ENCODE data around the gene CASP2. TPM values are rescaled to one million over a fixed set of nuclear protein-coding genes. Genes with fewer than 3 reads are reported as not detected.
A peak's percentile ranks its signal among the peaks of the same experiment; 100 is the strongest.
"Not testable (repeated sequence)": the region's sequence is repeated elsewhere in the genome, so short reads cannot be mapped to it uniquely, and the experiment has no call there.

The CASP2 gene
- total RNA-seq, 1 experiment from 2014 or later: 67.2 TPM

DNA sequence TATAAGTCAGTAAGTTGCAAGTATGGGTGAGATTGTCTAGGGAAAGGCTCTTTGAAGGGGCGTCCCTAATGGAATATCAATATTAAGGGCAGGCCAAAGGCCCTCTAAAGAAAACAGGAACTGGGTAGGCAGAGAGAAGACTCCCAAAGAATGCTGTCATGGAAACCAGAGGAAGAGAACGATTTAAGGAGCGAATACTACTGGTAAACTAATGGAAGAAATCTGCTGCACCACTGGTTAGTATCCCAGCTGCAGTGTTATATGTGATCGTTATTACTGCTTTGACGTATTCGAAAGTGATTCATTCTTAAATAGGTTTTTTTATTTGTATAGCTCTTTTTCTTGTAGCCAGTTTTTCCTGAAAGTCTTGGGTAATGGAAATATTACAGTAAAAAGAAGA is 1.3 kb downstream of the CASP2 start:
- intact Hi-C loops (cut with micrococcal nuclease; ENCODE audit: unreplicated experiment): loop anchor here (2.0 kb wide), 1 partner anchor 119 kb away; the partner anchor contains the start of gene EPHA1
- H3K79me2 ChIP-seq (ENCODE audit: low read depth): peaks cover 69% of the 10 kb centered on the region
- peaks cover 51% of the 10 kb centered on the region for H3K36me3 ChIP-seq (ENCODE audit: low read depth)
- BruUV-seq (replicated peaks): no TSS peak
- H3K9me3 ChIP-seq (ENCODE audit: insufficient read depth, low read depth): no peaks in the 10 kb centered on the region; the same call in 1 of the 2 replicates
- no peaks in the 10 kb centered on the region for H3K27me3 ChIP-seq (ENCODE audit: insufficient read depth, low read depth)
- DNase-seq: no peak
- ChIA-PET POLR2A (ENCODE audit: unreplicated experiment) (interaction anchor here (0.7 kb wide), 3 partner anchors 26 to 659 kb away, joined by 5 to 30 read pairs (median 27); partner anchors contain the start of gene GSTK1), CTCF (no interaction called here)
- no peaks in the 10 kb centered on the region for H4K20me1 ChIP-seq (ENCODE audit: insufficient read depth)
- H3K9me2 ChIP-seq (ENCODE audit: insufficient read depth): no peaks in the 10 kb centered on the region
- H3K4me1 ChIP-seq (replicated peaks; ENCODE audit: insufficient read depth): peaks cover 47% of the 10 kb centered on the region
- peak overlapping the region; percentile 91 for H3K4me2 ChIP-seq
- 0 out of 2 replicates have a peak overlapping the region, but pooled peaks have one; percentile 55 for H3K27ac ChIP-seq
- TF ChIP-seq, protein P1, sequence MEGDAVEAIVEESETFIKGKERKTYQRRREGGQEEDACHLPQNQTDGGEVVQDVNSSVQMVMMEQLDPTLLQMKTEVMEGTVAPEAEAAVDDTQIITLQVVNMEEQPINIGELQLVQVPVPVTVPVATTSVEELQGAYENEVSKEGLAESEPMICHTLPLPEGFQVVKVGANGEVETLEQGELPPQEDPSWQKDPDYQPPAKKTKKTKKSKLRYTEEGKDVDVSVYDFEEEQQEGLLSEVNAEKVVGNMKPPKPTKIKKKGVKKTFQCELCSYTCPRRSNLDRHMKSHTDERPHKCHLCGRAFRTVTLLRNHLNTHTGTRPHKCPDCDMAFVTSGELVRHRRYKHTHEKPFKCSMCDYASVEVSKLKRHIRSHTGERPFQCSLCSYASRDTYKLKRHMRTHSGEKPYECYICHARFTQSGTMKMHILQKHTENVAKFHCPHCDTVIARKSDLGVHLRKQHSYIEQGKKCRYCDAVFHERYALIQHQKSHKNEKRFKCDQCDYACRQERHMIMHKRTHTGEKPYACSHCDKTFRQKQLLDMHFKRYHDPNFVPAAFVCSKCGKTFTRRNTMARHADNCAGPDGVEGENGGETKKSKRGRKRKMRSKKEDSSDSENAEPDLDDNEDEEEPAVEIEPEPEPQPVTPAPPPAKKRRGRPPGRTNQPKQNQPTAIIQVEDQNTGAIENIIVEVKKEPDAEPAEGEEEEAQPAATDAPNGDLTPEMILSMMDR (conservative IDR thresholded peaks at IDR 0.05): no peak
- no peak for TF ChIP-seq EZH2 (IDR thresholded peaks at IDR 0.05; ENCODE audit: low read depth)
- H2AFZ ChIP-seq: peak overlapping the region; percentile 71; the same call in 1 of the 2 replicates
- H3F3A ChIP-seq (ENCODE audit: insufficient read depth, low read depth): peaks cover 32% of the 10 kb centered on the region
- peak overlapping the region; percentile 70 for H3K4me3 ChIP-seq

DNA sequence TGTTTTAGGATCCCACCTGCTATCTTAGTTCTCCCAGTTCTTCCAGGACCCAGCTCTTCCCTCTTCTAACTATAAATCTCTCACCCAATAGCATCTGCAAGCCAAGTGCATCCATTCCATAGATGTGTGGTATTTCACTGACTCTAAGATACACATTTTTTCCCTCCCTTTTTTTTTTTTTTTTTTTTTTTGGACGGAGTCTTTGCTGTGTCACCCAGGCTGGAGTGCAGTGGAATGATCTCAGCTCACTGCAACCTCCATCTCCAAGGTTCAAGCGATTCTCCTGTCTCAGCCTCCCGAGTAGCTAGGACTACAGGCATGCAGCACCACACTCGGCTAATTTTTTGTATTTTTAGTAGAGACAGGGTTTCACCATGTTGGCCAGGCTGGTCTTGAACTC is 1.7 kb downstream of the CASP2 start:
- H3F3A ChIP-seq (ENCODE audit: insufficient read depth, low read depth): peaks cover 28% of the 10 kb centered on the region
- H3K4me2 ChIP-seq: peak overlapping the region; percentile 91
- intact Hi-C loops (cut with micrococcal nuclease; ENCODE audit: unreplicated experiment): loop anchor here (2.0 kb wide), 1 partner anchor 119 kb away; the partner anchor contains the start of gene EPHA1
- H3K9me2 ChIP-seq (ENCODE audit: insufficient read depth); H3K27me3 ChIP-seq (ENCODE audit: insufficient read depth, low read depth); DNase-seq; BruUV-seq (replicated peaks); H4K20me1 ChIP-seq (ENCODE audit: insufficient read depth); H2AFZ ChIP-seq; H3K9me3 ChIP-seq (ENCODE audit: insufficient read depth, low read depth); CTCF ChIA-PET: not testable (repeated sequence)
- peaks cover 51% of the 10 kb centered on the region for H3K36me3 ChIP-seq (ENCODE audit: low read depth)
- 0 out of 2 replicates have a peak overlapping the region, but pooled peaks have one; percentile 55 for H3K27ac ChIP-seq
- peak overlapping the region; percentile 70; the same call in 1 of the 2 replicates for H3K4me3 ChIP-seq
- H3K79me2 ChIP-seq (ENCODE audit: low read depth): peaks cover 70% of the 10 kb centered on the region
- H3K4me1 ChIP-seq (replicated peaks; ENCODE audit: insufficient read depth): peaks cover 45% of the 10 kb centered on the region
- POLR2A ChIA-PET (ENCODE audit: unreplicated experiment): interaction anchor here (0.7 kb wide), 4 partner anchors 19 to 659 kb away, joined by 5 to 35 read pairs (median 28); partner anchors contain the start of gene GSTK1

DNA sequence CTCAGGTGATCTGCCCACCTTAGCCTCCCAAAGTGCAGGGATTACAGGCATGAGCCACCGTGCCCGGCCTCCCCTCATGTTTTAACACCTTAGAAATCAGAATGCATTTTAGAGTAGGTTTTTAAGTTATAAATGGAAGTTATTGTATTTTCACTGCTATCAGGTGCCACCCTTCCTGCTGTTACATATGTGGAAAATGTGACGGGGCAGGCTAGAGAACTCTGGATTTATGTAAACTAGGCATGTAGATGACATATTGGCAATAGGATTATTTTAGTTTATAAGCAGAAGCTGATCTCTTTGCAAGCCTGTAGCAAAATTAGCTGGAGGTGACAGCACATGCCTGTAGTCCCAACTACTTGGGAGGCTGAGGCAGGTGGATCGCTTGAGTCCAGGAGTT is 2.1 kb downstream of the CASP2 start:
- Histone ChIP-seq H2AFZ (no peak overlapping the region), H3K4me2 (peak overlapping the region; percentile 91), H3K36me3 (ENCODE audit: low read depth) (peaks cover 55% of the 10 kb centered on the region), H4K20me1 (ENCODE audit: insufficient read depth) (no peaks in the 10 kb centered on the region), H3K9me2 (ENCODE audit: insufficient read depth) (no peaks in the 10 kb centered on the region), H3K27me3 (ENCODE audit: insufficient read depth, low read depth) (no peaks in the 10 kb centered on the region), H3F3A (ENCODE audit: insufficient read depth, low read depth) (peaks cover 24% of the 10 kb centered on the region), H3K27ac (no peak overlapping the region), H3K4me3 (peak overlapping the region; percentile 70; the same call in 1 of the 2 replicates), H3K9me3 (ENCODE audit: insufficient read depth, low read depth) (no peaks in the 10 kb centered on the region; the same call in 1 of the 2 replicates), H3K4me1 (replicated peaks; ENCODE audit: insufficient read depth) (peaks cover 45% of the 10 kb centered on the region), H3K79me2 (ENCODE audit: low read depth) (peaks cover 70% of the 10 kb centered on the region)
- ChIA-PET CTCF (no interaction called here), POLR2A (ENCODE audit: unreplicated experiment) (interaction anchor here (0.7 kb wide), 1 partner anchor 18 kb away, joined by 35 read pairs; no protein-coding TSS in a partner anchor)
- DNase-seq: no peak
- no TSS peak for BruUV-seq (replicated peaks)
- intact Hi-C loops (cut with micrococcal nuclease; ENCODE audit: unreplicated experiment): no loop called here
- no peak for TF ChIP-seq EZH2 (IDR thresholded peaks at IDR 0.05; ENCODE audit: low read depth)
- TF ChIP-seq, protein P1 (conservative IDR thresholded peaks at IDR 0.05): no peak
